GM08714 (cell line): ENCODE results near the gene FCRL3.
"Not testable (repeated sequence)": the region's sequence is repeated elsewhere in the genome, so short reads cannot be mapped to it uniquely, and the experiment has no call there.

Source experiments
- H3K4me3 ChIP-seq: fragments of 200-500 bp; sonication (Bioruptor generic); 2 replicates; pipeline ENCODE4 v1.5.1; 2014; ENCODE audit warnings: mild to moderate bottlenecking, low read length, inconsistent platforms
- ZNF274 ChIP-seq: IDR thresholded peaks from 2 replicates; pipeline ENCODE4 v1.6.1; 2012; ENCODE audit warnings: mild to moderate bottlenecking, low read depth, low read length

Gene FCRL3

DNA sequence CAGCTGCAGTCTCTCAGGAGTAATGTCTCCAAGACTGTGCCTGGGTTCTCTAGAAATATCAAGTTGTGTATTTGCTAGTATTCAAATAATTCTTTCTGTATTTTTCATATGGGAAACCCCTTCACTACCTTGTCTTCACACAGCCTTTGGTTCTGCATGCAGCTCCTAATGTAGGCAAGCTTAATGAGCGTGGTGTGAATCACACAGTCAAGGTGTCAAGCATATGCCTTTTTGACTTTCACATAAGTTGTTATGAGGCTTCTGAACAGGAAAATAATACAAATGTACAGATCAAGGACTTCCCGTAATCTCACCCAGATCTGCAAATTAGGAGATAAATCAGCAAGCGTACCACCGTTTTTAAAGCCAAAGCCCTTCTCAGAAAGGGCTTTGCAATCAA is at the start of gene FCRL3:
Gene FCRL3 (minus strand): TSS at position 38 of the 400 bp plus-strand sequence. CDS start 280 bp downstream, outside the sequence.
- no peak for TF ChIP-seq ZNF274
- H3K4me3 ChIP-seq = no peak within 1 kb of the TSS

DNA sequence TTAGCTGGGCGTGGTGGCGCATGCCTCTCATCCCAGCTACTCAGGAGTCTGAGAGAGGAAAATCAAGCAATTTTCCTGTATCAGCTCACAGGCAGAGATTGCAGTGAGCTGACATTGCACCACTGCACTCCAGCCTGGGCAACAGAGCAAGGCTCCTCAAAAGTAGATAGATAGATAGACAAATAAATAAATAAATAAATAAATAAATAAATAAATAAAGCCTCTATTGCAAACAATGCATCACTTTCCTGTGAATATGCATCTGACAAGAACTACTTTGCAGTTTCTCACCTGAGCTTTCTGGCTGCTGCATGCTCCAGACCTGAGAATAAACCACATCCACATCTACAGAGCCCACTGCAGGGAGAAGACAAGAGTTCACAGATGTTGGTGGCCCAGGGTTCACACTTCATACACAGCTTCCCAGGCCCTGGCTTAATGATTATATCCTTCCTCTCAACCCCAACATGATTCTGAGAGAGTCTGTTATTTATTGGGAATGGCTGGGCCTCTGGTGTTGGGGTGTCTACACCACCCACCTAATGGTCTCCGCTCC is 47.8 kb upstream of the FCRL3 start:
- TF ChIP-seq ZNF274 = no peak
- H3K4me3 ChIP-seq = no peak overlapping the region

DNA sequence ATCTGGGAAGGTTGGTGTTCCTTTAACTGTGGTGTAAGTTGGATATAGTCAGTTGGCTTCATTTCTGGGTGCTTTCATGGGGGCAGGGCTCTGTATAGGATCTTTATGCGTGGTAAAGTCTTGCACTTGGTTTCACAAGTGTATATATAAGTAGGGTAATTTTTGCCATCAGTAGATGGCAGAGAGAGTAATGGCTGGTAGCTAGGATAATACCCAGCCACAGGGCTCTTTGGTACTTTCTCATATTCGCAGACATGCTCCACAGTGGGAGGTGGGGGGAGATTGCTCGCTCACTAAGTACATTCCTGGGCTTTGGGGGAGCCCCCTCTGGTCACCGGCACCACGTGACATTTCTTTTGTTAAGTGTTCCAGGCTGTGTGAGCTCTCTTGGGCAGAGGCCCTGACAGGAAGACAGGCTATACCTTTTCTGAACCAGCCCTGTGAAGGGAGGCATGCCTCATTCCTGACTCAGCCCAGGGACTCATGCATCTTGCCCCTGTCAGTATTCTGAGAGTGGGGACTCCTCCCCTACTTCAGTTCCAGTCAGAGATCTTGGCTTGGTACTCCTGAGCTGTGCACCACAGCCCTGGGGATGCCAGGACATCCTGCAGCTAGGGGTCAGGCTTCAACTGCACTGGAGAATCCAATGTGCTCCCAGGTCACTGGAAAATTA is 38.8 kb upstream of the FCRL3 start:
- H3K4me3 ChIP-seq = no peak overlapping the region
- TF ChIP-seq ZNF274 = no peak

GRCh38 chr1:157735991-157736390 is 35.4 kb upstream of the FCRL3 start:
- H3K4me3 ChIP-seq = not testable (repeated sequence)

GRCh38 chr1:157734321-157734720 is 33.8 kb upstream of the FCRL3 start:
- no peak overlapping the region for H3K4me3 ChIP-seq
- no peak for TF ChIP-seq ZNF274

DNA sequence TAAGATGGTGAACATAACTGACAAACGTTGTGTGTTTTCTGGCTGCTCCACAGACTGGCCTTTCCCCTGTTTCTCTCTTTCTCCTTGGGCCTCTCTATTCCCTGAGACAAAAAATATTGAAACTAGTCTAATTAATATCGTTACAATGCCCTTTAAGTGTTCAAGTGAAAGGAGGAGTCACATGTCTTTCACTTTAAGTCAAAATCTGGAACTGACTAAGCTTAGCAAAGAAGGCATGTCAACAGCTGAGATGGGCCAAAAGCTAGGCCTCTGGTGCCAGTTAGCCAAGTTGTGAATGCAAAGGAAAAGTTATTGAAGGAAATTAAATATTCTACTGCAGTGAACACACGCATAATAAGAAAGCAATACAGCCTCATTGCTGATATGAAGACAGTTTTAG is 32.2 kb upstream of the FCRL3 start:
- no peak overlapping the region for H3K4me3 ChIP-seq
- no peak for TF ChIP-seq ZNF274

DNA sequence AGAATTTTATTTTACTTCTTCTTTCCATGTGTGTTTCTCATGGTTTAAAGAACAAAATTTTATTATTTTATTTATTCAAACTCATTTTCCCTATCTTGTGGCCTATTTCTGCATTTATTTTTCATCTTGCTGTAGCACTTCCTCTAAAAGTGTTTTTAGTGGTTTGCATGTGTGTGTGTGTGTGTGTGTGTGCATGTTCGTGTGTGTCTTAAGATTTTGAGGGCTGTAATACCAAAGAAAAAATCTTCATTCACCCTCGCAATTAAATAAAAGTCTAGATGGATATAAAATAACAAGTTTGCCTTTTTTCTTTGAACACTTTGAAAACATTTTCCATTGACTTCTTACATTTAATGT is 24.6 kb upstream of the FCRL3 start:
- H3K4me3 ChIP-seq = no peak overlapping the region
- no peak for TF ChIP-seq ZNF274

GRCh38 chr1:157724537-157725220 is 24.1 kb upstream of the FCRL3 start:
- no peak for TF ChIP-seq ZNF274
- no peak overlapping the region for H3K4me3 ChIP-seq

DNA sequence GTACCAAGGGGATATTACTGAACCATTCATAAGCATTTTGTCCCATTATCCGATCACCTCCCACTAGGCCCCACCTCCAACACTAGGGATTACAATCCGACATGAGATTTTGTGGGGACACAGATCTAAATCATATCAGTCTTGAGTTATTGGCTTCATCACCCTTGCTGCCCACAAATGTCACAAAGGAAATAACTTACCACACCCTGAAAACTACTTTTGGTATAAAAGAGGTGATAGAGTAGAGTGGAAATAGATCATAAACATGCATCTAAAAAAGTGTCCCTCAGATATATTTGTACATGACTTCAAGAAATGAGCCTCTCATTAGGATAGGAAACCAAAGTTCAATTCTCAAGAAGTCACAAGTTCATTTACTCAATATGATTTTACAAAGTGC is 22.6 kb upstream of the FCRL3 start:
- no peak overlapping the region for H3K4me3 ChIP-seq
- TF ChIP-seq ZNF274 = no peak

- no peak overlapping the region for H3K4me3 ChIP-seq
- TF ChIP-seq ZNF274 = no peak
These were observed 21.4 kb upstream of the FCRL3 start for GRCh38 chr1:157721985-157722384.

DNA sequence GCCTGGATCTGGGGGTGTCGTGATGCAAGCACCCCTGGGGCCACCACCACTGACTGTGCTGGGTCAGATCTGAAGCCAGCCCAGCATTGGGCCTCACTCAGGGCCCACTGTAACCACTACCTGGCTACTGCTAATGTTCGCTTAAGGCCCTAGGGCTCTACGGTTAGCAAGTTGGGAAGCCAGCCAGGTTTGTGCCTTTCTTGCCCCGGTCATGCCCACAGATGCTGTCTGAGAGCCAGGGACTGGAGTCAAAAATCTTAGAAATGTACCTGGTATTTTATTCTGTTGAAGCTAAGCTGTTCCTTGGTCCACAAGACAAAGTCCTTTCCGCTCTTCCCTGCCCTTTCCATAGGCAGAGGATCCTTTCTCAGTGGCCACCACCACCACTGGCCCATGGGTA is 15.2 kb upstream of the FCRL3 start:
- H3K4me3 ChIP-seq = no peak overlapping the region
- TF ChIP-seq ZNF274 = no peak

DNA sequence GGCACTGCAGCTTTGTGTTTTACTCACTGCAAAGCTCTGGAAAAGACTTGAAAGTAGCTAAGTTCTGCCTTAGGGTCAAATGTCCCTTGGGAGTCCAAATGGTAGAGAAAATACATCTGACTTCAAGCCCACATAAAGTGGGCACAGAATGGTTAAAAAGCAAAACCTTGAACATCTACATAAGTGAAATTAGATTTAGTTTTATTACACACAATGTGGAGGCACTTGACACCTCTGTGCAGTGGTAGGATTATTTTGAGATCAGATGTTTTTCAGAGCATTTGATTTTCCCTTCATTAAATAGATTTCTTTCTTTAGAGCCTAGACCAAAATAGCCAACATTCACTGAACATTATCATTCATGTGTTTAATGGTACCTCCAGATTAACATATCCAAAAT is 11.2 kb upstream of the FCRL3 start:
- H3K4me3 ChIP-seq = no peak overlapping the region
- no peak for TF ChIP-seq ZNF274

GRCh38 chr1:157704878-157705277 is 4.3 kb upstream of the FCRL3 start:
- H3K4me3 ChIP-seq = no peak overlapping the region
- TF ChIP-seq ZNF274 = no peak

- H3K4me3 ChIP-seq = no peak overlapping the region
- TF ChIP-seq ZNF274 = no peak
These were observed 3.4 kb upstream of the FCRL3 start for GRCh38 chr1:157703981-157704380.

DNA sequence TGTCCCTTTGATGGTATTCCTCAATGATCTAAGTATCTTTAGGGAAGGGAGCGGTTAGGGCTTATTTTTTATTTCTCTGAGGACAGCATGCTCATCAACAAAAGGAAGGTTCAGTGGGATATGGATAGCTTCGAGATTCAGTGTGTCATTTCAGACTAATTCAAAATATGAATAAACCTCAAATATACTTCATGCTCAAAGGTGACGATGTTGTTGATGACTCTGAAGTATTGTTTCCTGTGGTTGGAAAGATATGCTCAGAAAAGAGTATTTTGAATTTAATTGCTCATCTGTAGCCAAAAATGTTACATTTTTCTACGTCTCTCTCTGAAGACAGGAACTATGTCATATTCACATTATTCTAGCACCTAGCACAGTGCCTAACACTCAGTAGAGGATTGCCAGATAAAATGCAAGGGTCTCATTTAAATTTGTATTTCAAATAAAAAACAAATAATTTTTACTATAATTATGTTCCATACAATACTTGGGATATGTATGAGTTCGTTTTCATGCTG is 1.8 kb upstream of the FCRL3 start:
- H3K4me3 ChIP-seq = no peak overlapping the region
- TF ChIP-seq ZNF274 = no peak
